Measurements from ENCODE around the gene UGT1A5. TPM values are rescaled to one million over a fixed set of nuclear protein-coding genes. Genes with fewer than 3 reads are reported as not detected.

Gene UGT1A5
- total and polyA plus RNA-seq, 2 of the 4 experiments (the other 2 are of a cell fraction), result not detected

GRCh38 chr2:233799716-233800115 lies 87.0 kb downstream of the UGT1A5 start:
- H2BK120ac ChIP-seq (ENCODE audit: low read depth, low read length), result no peak overlapping the region
- H3K4me3 ChIP-seq (ENCODE audit: insufficient read depth, low read depth, low read length), result no peak overlapping the region
- no peak overlapping the region for H3K9ac ChIP-seq (ENCODE audit: low read depth, low read length)
- H2BK5ac ChIP-seq (ENCODE audit: low read depth, low read length, poor library complexity, severe bottlenecking), result no peak overlapping the region
- CTCF ChIA-PET, result no interaction called here
- H4K8ac ChIP-seq (ENCODE audit: low read depth in 2 of 2, low read length in 2 of 2), result no peak overlapping the region
- TF ChIP-seq NFE2L2 (IDR thresholded peaks at IDR 0.05; ENCODE audit: low read depth, low read length) (no peak), RFX5 (IDR thresholded peaks at IDR 0.05; ENCODE audit: low read depth, low read length) (no peak), SMC3 (IDR thresholded peaks at IDR 0.05; ENCODE audit: low read depth, low read length) (no peak), CEBPB (IDR thresholded peaks at IDR 0.05; ENCODE audit: low read depth, low read length) (no peak), MAZ (IDR thresholded peaks at IDR 0.05; ENCODE audit: borderline replicate concordance, low read depth, low read length) (no peak), ELK1 (IDR thresholded peaks at IDR 0.05; ENCODE audit: borderline replicate concordance, low read depth, low read length) (no peak)
- TF ChIP-seq, protein P1, sequence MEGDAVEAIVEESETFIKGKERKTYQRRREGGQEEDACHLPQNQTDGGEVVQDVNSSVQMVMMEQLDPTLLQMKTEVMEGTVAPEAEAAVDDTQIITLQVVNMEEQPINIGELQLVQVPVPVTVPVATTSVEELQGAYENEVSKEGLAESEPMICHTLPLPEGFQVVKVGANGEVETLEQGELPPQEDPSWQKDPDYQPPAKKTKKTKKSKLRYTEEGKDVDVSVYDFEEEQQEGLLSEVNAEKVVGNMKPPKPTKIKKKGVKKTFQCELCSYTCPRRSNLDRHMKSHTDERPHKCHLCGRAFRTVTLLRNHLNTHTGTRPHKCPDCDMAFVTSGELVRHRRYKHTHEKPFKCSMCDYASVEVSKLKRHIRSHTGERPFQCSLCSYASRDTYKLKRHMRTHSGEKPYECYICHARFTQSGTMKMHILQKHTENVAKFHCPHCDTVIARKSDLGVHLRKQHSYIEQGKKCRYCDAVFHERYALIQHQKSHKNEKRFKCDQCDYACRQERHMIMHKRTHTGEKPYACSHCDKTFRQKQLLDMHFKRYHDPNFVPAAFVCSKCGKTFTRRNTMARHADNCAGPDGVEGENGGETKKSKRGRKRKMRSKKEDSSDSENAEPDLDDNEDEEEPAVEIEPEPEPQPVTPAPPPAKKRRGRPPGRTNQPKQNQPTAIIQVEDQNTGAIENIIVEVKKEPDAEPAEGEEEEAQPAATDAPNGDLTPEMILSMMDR (conservative IDR thresholded peaks at IDR 0.05; ENCODE audit: low read depth, low read length), result no peak
- TF ChIP-seq, protein P2, sequence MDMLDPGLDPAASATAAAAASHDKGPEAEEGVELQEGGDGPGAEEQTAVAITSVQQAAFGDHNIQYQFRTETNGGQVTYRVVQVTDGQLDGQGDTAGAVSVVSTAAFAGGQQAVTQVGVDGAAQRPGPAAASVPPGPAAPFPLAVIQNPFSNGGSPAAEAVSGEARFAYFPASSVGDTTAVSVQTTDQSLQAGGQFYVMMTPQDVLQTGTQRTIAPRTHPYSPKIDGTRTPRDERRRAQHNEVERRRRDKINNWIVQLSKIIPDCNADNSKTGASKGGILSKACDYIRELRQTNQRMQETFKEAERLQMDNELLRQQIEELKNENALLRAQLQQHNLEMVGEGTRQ (IDR thresholded peaks at IDR 0.05; ENCODE audit: low read depth, low read length), result no peak
- no peaks in the 10 kb centered on the region; the same call in 1 of the 2 replicates for H3K9me3 ChIP-seq (ENCODE audit: control insufficient read depth, insufficient read depth, low read length)
- intact Hi-C loops (cut with micrococcal nuclease), result no loop called here
- no peak overlapping the region for H3K27ac ChIP-seq (ENCODE audit: insufficient read depth, low read length)
- H3K36me3 ChIP-seq (ENCODE audit: control insufficient read depth, insufficient read depth, low read length), result no peaks in the 10 kb centered on the region
- no peak overlapping the region for H2BK15ac ChIP-seq (ENCODE audit: low read depth, low read length)
- no peak overlapping the region for H3K4ac ChIP-seq (ENCODE audit: low read depth, low read length)
- dilution Hi-C loops (cut with HindIII; ENCODE audit: low sequenced_read_pairs, unreplicated experiment), result no loop called here
- H3K27me3 ChIP-seq (ENCODE audit: control insufficient read depth, insufficient read depth, low read length), result peaks cover 19% of the 10 kb centered on the region
- H4K5ac ChIP-seq (ENCODE audit: low read depth, low read length), result no peak overlapping the region
- no peaks in the 10 kb centered on the region for H3K9me1 ChIP-seq (ENCODE audit: insufficient read depth, low read length)
- H3K14ac ChIP-seq (replicated peaks; ENCODE audit: low read depth, low read length), result no peak overlapping the region
- in situ Hi-C loops (cut with MboI; ENCODE audit: low sequenced_read_pairs), result no loop called here
- no TSS peak for BruUV-seq (replicated peaks)
- H4K91ac ChIP-seq (ENCODE audit: insufficient read depth, low read depth, low read length), result no peak overlapping the region
- no peak overlapping the region for H2AFZ ChIP-seq (replicated peaks; ENCODE audit: low read length, poor library complexity)
- no peak for ATAC-seq (ENCODE audit: low read depth)
- H3K79me1 ChIP-seq (ENCODE audit: low read depth in 1 of 2, low read length in 2 of 2), result no peaks in the 10 kb centered on the region
- WGBS, 2 experiments (ENCODE audit: extremely low coverage in 2 of 2, insufficient read length in 1 of 2), result no CpG with 5 or more reads among the region's 5 CpGs
- no peak for DNase-seq
- POLR2A ChIA-PET (ENCODE audit: unreplicated experiment), result no interaction called here
- H3K4me2 ChIP-seq (ENCODE audit: low read depth, low read length), result no peak overlapping the region
- no peak overlapping the region for H3K23ac ChIP-seq (ENCODE audit: low read depth, low read length)
- H3K4me1 ChIP-seq (ENCODE audit: control insufficient read depth, insufficient read depth, low read length), result no peaks in the 10 kb centered on the region
- H3K56ac ChIP-seq (ENCODE audit: extremely low read depth, insufficient read depth, low read length), result no peak overlapping the region
- H4K20me1 ChIP-seq (ENCODE audit: insufficient read depth, low read length), result no peaks in the 10 kb centered on the region
- H2AK9ac ChIP-seq (replicated peaks; ENCODE audit: low read depth, low read length, poor library complexity), result no peak overlapping the region
- no peak overlapping the region for H2BK20ac ChIP-seq (ENCODE audit: low read depth, low read length)
- no peak overlapping the region for H3K18ac ChIP-seq (ENCODE audit: low read depth, low read length)
- no peak overlapping the region for H2AK5ac ChIP-seq (ENCODE audit: low read depth, low read length)
